Activated naive CD4-positive, alpha-beta T cell treated with anti-CD3 and anti-CD28 coated beads, Interleukin-2, amount 10 ng/mL, durations not matched to agents 7 days and 5 days (primary cell): Measurements from ENCODE around the gene ZNF385D.
"Not testable (repeated sequence)": the region's sequence is repeated elsewhere in the genome, so short reads cannot be mapped to it uniquely, and the experiment has no call there.

Experiments
- CTCF ChIA-PET: fragments of 350-600 bp; sonication (Branson Sonifier 250); formaldehyde crosslinking; loops from one replicate; lab custom pipeline; 2021; ENCODE audit warnings: antibody characterized with exemption; lab: Charles Lee
- DNase-seq: peaks from one replicate; pipeline ENCODE4 v3.0.0-alpha.2; 2020
- H3K27ac Mint-ChIP-seq: one replicate; pipeline ENCODE4 v1.8.0; 2021; ENCODE audit warnings: mild to moderate bottlenecking, moderate library complexity, mixed read lengths
- H3K27me3 Mint-ChIP-seq: one replicate; pipeline ENCODE4 v1.8.0; 2021; ENCODE audit warnings: mild to moderate bottlenecking, mixed read lengths
- H3K36me3 Mint-ChIP-seq: one replicate; pipeline ENCODE4 v1.8.0; 2021; ENCODE audit warnings: mixed read lengths
- H3K4me1 Mint-ChIP-seq: one replicate; pipeline ENCODE4 v1.8.0; 2021; ENCODE audit warnings: mixed read lengths
- H3K4me3 Mint-ChIP-seq: one replicate; pipeline ENCODE4 v1.8.0; 2021; ENCODE audit warnings: mild to moderate bottlenecking, moderate library complexity, mixed read lengths
- H3K9me3 Mint-ChIP-seq: one replicate; pipeline ENCODE4 v1.8.0; 2021; ENCODE audit warnings: mixed read lengths

ZNF385D gene

DNA sequence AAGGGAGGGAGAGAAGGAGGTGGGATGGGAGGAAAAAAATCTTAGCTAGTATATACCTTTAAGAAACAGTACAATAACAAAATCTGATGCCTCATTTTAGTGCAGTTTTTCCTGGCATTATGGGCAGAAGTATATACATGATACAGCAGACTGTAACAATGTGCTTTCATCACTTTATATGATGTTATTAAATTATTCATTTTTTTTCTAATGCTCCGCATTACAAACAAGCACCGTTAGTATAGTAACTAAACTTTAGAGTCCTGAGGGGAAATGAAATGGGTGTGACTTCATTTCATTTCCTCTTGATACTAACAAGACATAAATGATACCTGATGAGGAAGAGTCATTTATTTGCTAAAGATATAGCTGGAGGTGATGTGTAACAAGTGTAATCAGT is 325.3 kb downstream of the ZNF385D start:
- Mint-ChIP-seq H3K27ac (no peak overlapping the region), H3K4me1 (no peaks in the 10 kb centered on the region), H3K27me3 (no peaks in the 10 kb centered on the region), H3K9me3 (peaks cover 2% of the 10 kb centered on the region), H3K4me3 (no peak overlapping the region), H3K36me3 (no peaks in the 10 kb centered on the region)
- DNase-seq, result no peak
- CTCF ChIA-PET, result no interaction called here

DNA sequence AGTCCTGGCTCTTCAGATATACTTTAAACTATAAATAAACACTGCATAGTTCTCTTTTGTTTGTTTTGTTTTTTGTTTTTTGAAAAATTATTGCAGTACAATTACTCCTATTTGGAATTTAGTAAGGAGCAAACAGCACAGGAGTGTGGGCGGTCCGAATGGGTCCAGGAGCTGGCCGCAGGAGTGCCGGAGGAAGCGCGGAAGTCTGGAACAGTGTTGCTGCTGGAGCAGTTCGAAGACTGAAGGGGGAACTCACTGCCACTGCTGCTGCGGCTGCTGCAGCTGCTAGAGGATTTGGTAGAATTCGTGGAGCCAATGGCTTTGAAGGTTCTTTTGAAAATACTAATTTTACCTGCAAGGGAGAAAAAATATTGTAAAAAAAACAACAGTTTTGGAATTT is 329.9 kb downstream of the ZNF385D start:
- Mint-ChIP-seq H3K4me3 (no peak overlapping the region), H3K27ac (no peak overlapping the region), H3K4me1 (no peaks in the 10 kb centered on the region), H3K27me3 (no peaks in the 10 kb centered on the region), H3K36me3 (no peaks in the 10 kb centered on the region), H3K9me3 (peaks cover 2% of the 10 kb centered on the region)
- DNase-seq, result no peak
- CTCF ChIA-PET, result no interaction called here

DNA sequence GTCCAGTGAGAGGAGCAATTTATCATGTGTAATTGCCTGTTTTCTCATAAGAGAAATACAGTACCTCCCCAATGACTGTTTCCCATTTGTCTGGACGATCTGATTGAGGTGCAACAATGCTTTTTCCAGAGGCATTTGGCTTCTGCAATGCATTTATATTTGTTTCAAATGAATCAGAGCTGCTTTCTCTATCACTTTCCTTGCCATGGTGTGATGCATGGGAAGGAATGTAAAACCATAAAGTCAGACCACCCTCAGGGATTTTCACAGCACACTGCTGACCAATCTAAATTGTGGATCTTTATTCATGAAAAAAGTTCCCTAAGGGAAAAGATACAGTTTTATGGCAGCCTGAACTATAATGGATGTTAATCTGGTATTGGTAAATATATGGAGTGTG is 333.0 kb downstream of the ZNF385D start:
- CTCF ChIA-PET, result no interaction called here
- H3K4me3 Mint-ChIP-seq, result no peak overlapping the region
- H3K36me3 Mint-ChIP-seq, result no peaks in the 10 kb centered on the region
- peaks cover 2% of the 10 kb centered on the region for H3K9me3 Mint-ChIP-seq
- no peak overlapping the region for H3K27ac Mint-ChIP-seq
- no peak for DNase-seq
- no peaks in the 10 kb centered on the region for H3K4me1 Mint-ChIP-seq
- H3K27me3 Mint-ChIP-seq, result no peaks in the 10 kb centered on the region

DNA sequence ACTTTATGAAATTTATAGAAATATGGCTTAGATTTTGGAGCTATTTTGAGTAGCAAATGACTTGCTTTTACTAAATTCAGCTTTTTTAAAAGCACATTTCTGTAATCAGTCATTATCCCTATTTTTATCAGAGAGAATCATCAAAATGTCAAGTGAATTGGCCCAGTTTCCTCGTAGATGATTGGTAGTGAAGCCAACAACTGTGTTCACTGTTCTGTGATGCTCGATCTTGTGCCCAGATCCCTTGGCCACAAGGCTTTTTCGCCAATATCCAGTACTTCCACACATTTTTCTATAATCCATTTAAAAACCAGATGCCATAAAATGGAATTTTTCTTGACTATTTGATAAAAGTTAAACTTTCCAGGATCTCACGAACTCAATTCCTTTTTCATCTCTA is 336.5 kb downstream of the ZNF385D start:
- Mint-ChIP-seq H3K27me3 (no peaks in the 10 kb centered on the region), H3K4me1 (no peaks in the 10 kb centered on the region), H3K27ac (no peak overlapping the region), H3K4me3 (no peak overlapping the region), H3K36me3 (no peaks in the 10 kb centered on the region), H3K9me3 (no peaks in the 10 kb centered on the region)
- no peak for DNase-seq
- CTCF ChIA-PET, result no interaction called here

DNA sequence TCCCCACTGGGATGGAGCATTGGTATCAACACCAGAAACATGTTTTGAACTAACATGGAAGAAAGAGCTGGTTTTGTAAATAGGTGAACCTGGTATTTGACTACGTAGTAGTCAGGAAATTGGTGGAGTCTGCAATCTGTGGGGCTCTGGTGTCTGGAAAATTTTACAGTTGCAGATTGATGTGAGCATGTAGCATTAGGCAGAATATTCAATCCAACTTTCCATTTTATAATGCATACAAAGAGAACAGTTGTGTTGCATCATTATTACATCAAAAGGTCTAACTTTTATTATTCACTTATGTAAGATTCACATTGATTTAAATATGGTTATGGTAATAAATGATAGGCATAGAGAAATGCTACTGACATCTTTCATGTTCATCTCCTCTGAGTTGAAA is 340.0 kb downstream of the ZNF385D start:
- Mint-ChIP-seq H3K27me3 (no peaks in the 10 kb centered on the region), H3K4me1 (no peaks in the 10 kb centered on the region), H3K27ac (no peak overlapping the region)

DNA sequence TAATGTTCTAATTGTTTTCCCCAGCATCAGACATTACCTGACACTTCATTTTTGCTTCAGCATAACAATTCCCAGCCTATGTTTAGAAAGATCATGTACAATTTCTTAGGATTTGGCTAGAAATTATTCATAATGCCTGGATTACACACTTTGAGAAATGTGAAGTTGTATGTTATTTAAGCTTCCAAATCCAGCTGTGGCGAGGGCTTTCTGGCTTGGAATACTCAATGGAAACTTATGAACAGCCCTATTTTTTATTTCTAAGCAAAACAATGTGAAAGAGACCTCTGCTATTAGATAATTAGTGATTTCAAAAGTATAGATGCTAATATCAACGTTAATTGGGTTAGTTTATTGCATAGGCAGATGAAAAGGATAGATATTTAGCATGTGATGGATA is 341.6 kb downstream of the ZNF385D start:
- CTCF ChIA-PET, result no interaction called here
- Mint-ChIP-seq H3K4me1 (no peaks in the 10 kb centered on the region), H3K36me3 (no peaks in the 10 kb centered on the region), H3K4me3 (no peak overlapping the region), H3K27ac (no peak overlapping the region), H3K27me3 (no peaks in the 10 kb centered on the region), H3K9me3 (peaks cover 7% of the 10 kb centered on the region)
- DNase-seq, result no peak

More for the DNA sequence above, 340.0 kb downstream of the ZNF385D start:
- CTCF ChIA-PET, result no interaction called here
- Mint-ChIP-seq H3K9me3 (no peaks in the 10 kb centered on the region), H3K4me3 (no peak overlapping the region), H3K36me3 (no peaks in the 10 kb centered on the region)
- DNase-seq, result no peak

DNA sequence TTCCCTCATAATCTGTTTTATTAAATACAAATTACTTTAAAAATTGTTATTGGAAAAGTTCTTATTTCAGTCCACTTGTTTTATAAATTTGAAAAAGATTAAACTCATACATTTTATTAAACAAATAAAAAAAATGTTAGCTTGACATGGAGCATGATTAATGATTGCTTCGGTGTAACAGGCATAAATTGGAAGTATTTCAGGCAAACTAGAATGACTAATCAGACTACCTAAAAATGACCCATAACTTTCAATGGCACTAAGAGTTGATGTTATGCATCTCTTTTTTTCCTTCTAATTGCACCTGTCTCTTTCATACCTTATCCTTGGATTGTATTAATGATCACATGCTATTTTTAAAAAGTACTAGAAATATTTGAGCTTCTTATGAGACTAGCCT is 343.3 kb downstream of the ZNF385D start:
- H3K27ac Mint-ChIP-seq, result no peak overlapping the region
- no peaks in the 10 kb centered on the region for H3K36me3 Mint-ChIP-seq
- no peak overlapping the region for H3K4me3 Mint-ChIP-seq
- H3K4me1 Mint-ChIP-seq, result no peaks in the 10 kb centered on the region
- no peak for DNase-seq
- H3K27me3 Mint-ChIP-seq, result no peaks in the 10 kb centered on the region
- peaks cover 17% of the 10 kb centered on the region for H3K9me3 Mint-ChIP-seq
- CTCF ChIA-PET, result no interaction called here

DNA sequence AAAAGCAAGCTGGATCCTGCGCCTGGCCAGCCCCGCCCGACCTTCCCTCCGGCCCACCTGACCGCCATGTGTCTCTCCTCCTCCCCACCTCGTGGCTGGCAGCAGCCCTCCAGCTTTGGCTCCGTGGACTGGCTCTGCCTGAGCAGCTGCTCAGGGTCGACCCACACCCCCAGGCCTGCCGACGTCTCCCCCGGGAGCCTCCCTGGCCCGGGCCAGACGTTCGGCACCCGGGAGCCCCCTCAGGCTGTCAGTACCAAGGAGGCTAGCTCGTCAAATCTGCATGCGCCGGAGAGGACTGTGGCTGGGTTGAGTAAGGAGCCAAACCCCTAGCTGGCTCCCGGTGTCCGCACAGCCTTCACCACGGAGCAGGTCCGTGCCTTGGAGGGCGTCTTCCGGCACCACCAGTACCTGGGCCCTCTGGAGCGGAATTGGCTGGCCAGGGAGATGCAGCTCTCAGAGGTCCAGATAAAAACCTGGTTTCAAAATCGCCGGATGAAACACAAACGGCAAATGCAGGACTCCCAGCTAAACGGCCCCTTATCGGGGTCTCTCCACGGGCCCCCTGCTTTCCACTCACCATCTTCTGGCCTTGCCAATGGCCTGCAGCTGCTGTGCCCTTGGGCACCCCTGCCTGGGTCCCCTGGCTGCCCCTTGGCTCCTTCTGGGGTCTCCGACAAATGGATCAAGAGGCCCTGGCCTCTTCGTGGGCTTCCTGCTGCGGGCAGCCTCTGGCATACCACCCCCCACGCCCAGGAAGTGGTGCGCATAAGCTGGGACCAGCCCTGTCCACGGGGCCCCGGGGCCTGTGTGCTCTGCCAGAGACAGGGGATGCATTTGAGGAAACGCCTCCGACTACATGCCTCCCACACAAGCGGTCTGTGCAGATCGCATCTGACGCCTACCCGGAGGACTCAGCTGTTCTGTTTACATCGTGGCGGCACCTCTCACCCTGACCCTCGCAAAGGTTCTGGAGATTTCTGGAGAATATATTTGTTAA is 345.0 kb downstream of the ZNF385D start:
- peaks cover 17% of the 10 kb centered on the region for H3K9me3 Mint-ChIP-seq
- no peaks in the 10 kb centered on the region for H3K36me3 Mint-ChIP-seq
- H3K4me1 Mint-ChIP-seq, result no peaks in the 10 kb centered on the region
- no peak overlapping the region for H3K27ac Mint-ChIP-seq
- H3K4me3 Mint-ChIP-seq, result no peak overlapping the region
- no peaks in the 10 kb centered on the region for H3K27me3 Mint-ChIP-seq
- CTCF ChIA-PET, result no interaction called here
- no peak for DNase-seq

DNA sequence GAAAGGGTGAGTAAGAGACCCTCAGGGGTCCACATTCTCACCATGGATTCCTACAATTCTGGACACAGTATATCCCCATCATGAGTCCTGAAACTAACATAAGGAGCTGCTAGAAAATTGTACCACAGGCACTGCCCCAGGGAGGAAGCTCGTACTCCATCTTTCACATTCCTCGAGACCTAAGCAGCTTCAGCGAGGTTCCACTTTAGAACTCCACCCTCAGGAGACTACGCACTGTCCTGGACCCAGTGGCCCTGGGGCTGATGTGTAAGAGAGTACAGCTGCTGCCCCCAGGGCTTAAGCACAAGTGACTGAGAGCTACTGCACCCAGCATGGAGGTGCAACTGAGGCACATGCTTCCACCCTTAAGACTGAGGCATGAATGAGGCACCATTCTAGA is 352.5 kb downstream of the ZNF385D start:
- CTCF ChIA-PET, result no interaction called here
- no peaks in the 10 kb centered on the region for H3K4me1 Mint-ChIP-seq
- no peaks in the 10 kb centered on the region for H3K36me3 Mint-ChIP-seq

DNA sequence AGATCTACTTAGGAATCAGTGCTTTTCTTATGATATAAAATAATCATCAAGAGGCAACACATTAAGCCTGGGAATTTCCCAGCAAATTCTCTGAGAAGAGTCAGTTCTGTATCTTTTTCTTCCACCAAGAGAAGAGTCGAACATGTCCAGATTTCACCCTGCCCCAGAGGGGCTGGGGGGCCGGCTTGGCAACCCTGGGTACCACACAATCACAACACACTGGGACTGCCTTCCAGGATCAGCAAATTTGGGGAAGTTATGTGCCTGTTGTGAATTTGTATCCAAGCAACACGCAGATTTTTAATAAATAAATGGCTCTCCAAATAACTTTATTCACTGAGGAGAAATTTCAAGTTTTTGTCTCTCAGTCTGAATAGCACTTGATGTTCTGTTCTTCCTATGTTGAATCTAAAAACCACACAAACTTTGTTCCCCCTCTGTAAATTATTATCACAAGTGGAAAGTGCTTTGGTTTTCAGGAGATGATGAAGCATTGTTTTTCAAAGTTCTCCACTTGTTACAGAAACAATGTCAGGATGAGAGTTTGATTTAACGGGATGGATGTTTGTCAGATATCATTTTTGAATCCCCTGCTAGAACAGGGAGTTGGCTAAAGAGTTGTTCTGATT is 357.2 kb downstream of the ZNF385D start:
- CTCF ChIA-PET, result no interaction called here
- peaks cover 2% of the 10 kb centered on the region for H3K9me3 Mint-ChIP-seq
- no peak for DNase-seq
- no peak overlapping the region for H3K27ac Mint-ChIP-seq
- H3K4me3 Mint-ChIP-seq, result no peak overlapping the region
- H3K27me3 Mint-ChIP-seq, result no peaks in the 10 kb centered on the region
- no peaks in the 10 kb centered on the region for H3K36me3 Mint-ChIP-seq
- H3K4me1 Mint-ChIP-seq, result no peaks in the 10 kb centered on the region

More for the DNA sequence above, 352.5 kb downstream of the ZNF385D start:
- Mint-ChIP-seq H3K9me3 (peaks cover 11% of the 10 kb centered on the region), H3K4me3 (no peak overlapping the region), H3K27ac (no peak overlapping the region), H3K27me3 (no peaks in the 10 kb centered on the region)
- DNase-seq, result no peak

DNA sequence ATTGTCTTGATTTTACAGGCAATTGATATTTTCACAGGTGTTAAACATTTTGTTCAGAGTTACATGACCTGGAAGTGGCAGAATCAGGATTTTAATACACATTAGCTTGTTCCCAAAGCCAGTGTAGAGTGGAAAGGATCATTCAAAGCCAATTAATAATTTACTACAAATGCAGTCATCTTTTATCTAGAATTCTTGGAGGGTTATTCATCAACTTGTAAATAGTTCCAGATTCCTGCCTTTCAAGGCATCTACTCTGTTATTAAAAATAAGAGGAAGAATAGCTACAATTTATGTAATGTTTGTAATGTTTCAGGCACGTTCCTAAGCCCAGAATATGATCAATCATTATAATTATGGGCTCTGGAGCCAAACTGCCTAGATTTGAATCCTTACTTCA is 358.5 kb downstream of the ZNF385D start:
- H3K4me1 Mint-ChIP-seq, result no peaks in the 10 kb centered on the region
- no peak overlapping the region for H3K4me3 Mint-ChIP-seq
- peaks cover 6% of the 10 kb centered on the region for H3K9me3 Mint-ChIP-seq
- no peaks in the 10 kb centered on the region for H3K27me3 Mint-ChIP-seq
- H3K36me3 Mint-ChIP-seq, result no peaks in the 10 kb centered on the region
- H3K27ac Mint-ChIP-seq, result no peak overlapping the region
- no peak for DNase-seq
- CTCF ChIA-PET, result no interaction called here

DNA sequence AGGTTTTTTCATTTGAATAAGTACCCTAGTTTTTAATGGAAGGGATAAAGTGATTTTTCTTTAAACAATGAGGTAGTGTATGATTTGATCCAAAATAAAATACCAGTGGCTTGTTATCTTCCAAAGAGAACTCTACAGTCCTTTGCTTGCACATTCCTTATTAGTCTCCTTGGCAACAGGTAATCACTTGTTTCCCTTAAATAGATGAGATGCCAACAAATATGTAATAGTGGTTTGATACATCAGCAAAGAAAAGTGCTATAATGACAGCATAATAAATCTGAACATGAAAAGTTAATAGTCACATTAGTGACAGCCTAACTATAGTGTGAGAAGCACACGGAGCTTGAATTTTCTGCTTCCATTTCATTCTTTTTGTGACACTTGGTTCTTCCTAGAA is 360.2 kb downstream of the ZNF385D start:
- CTCF ChIA-PET, result no interaction called here
- H3K9me3 Mint-ChIP-seq, result peaks cover 10% of the 10 kb centered on the region
- H3K27me3 Mint-ChIP-seq, result no peaks in the 10 kb centered on the region
- DNase-seq, result no peak
- no peak overlapping the region for H3K4me3 Mint-ChIP-seq
- no peaks in the 10 kb centered on the region for H3K36me3 Mint-ChIP-seq
- no peaks in the 10 kb centered on the region for H3K4me1 Mint-ChIP-seq
- H3K27ac Mint-ChIP-seq, result no peak overlapping the region

DNA sequence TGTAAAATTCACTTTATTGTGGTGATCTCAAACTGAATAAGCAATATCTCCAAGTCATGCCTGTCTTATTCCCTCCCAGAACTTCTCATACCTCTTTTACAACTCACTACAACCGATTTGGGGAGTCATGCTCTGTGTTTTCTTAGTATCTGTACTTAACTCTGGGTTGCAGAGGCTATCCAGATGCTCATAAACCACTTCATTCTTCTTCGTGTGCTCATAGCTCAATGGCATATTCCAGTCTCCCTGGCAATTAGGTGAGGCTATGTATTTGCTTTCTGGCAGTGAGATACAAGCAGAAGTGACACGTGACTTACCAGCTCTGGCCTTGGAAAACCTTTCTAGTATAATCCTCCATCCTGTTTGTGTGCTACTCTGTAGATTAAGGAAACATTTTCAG is 360.9 kb downstream of the ZNF385D start:
- CTCF ChIA-PET, result no interaction called here
- Mint-ChIP-seq H3K27ac (no peak overlapping the region), H3K4me3 (no peak overlapping the region), H3K36me3 (no peaks in the 10 kb centered on the region), H3K4me1 (no peaks in the 10 kb centered on the region), H3K9me3 (peaks cover 13% of the 10 kb centered on the region), H3K27me3 (no peaks in the 10 kb centered on the region)
- no peak for DNase-seq

DNA sequence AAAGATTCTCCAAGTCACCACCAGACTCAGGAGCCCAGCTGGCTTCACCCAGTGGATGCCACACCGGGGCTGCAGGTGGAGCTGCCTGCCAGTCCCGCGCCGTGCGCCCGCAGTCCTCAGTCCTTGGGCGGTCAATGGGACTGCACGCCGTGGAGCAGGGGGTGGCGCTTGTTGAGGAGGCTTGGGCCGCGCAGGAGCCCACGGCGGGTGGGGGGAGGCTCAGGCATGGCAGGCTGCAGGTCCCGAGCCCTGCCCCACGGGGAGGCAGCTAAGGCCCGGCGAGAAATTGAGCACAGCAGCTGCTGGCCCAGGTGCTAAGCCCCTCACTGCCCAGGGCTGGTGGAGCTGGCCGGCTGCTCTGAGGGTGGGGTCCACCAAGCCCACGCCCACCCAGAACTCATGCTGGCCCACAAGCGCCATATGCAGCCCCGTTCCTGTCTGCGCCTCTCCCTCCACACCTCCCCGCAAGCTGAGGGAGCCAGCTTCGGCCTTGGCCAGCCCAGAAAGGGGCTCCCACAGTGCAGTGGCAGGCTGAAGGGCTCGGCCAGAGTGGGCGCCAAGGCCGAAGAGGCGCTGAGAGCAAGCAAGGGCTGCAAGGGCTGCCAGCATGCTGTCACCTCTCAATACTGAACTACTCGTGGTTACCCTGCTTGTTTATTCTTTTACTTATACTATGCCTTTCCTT is 363.7 kb downstream of the ZNF385D start:
- peaks cover 17% of the 10 kb centered on the region for H3K9me3 Mint-ChIP-seq
- DNase-seq, H3K27ac Mint-ChIP-seq, CTCF ChIA-PET, H3K4me3 Mint-ChIP-seq, H3K36me3 Mint-ChIP-seq, H3K27me3 Mint-ChIP-seq, H3K4me1 Mint-ChIP-seq: not testable (repeated sequence)
